K562 (cell line): Measurements from ENCODE around the gene PIGN. TPM values are rescaled to one million over a fixed set of nuclear protein-coding genes. Genes with fewer than 3 reads are reported as not detected.

Experiments
- ATAC-seq: fragments of 200-7000 bp; cut with Tn5 transposase; 3 replicates; pipeline ENCODE4 v1.9.1; 2020; ENCODE audit warnings: moderate library complexity
- BruUV-seq: library from RNA; stranded (reverse); fragments of 400-500 nt; replicated peaks from 2 replicates; lab custom pipeline; 2021; lab: Mats Ljungman, UMichigan
- CTCF ChIA-PET: fragments of 300-600 bp; formaldehyde crosslinking; extraction: SDS; loops from one replicate; lab custom pipeline; 2021; ENCODE audit warnings: low intra/inter-chr PET ratio; lab: Yijun Ruan, JAX
- POLR2A ChIA-PET: fragments of 300-600, 350-650 bp; sonication (Branson Sonifier 250); formaldehyde crosslinking; extraction: SDS; loops from one replicate; lab custom pipeline; 2021; ENCODE audit warnings: antibody characterized with exemption, inconsistent platforms; lab: Yijun Ruan, JAX
- DNase-seq, 4 experiments: peaks; one replicate each; pipeline versions ENCODE4 v3.0.0 to v3.0.0-alpha.2; 2011 to 2018; ENCODE audit warnings: low spot score in 3 of 4, mixed read lengths in 3 of 4; ENCODE audit errors: extremely low read depth in 1 of 4
- FAIRE-seq: peaks from 2 replicates; lab custom pipeline; 2011; peaks lifted over from hg19 to GRCh38; lab: Jason Lieb, UNC
- H2AFZ ChIP-seq: 2 replicates; pipeline ENCODE4 v1.6.0; 2011; ENCODE audit warnings: low read depth, low read length, control low read depth, inconsistent platforms
- H3K27ac ChIP-seq: fragments of 200-600 bp; 3 replicates; pipeline ENCODE4 v1.8.0; 2011; ENCODE audit warnings: low read depth, mild to moderate bottlenecking, control low read depth, inconsistent platforms, low read length, moderate library complexity, mixed read lengths; ENCODE audit errors: extremely low read depth
- H3K27me3 ChIP-seq, 2 experiments: fragments of 300-600 bp in 1 of 2; 2 replicates in 1 of 2; 3 replicates in 1 of 2; pipeline versions ENCODE4 v1.6.0 to v1.8.0; 2011; ENCODE audit warnings: inconsistent platforms in 2 of 2, low read length in 2 of 2, mild to moderate bottlenecking in 1 of 2, mixed read lengths in 1 of 2, moderate library complexity in 1 of 2; ENCODE audit not compliant: control insufficient read depth in 2 of 2, insufficient read depth in 2 of 2
- H3K36me3 ChIP-seq: fragments of 300-600 bp; 3 replicates; pipeline ENCODE4 v1.8.0; 2011; ENCODE audit warnings: mild to moderate bottlenecking, low read length, inconsistent platforms; ENCODE audit not compliant: control insufficient read depth, insufficient read depth
- H3K4me1 ChIP-seq, 2 experiments: fragments of 200-600 bp in 1 of 2; replicated peaks in 1 of 2; 2 replicates in 1 of 2; 3 replicates in 1 of 2; pipeline versions ENCODE4 v1.5.1 to v1.8.0; 2011; ENCODE audit warnings: inconsistent platforms in 2 of 2, low read length in 2 of 2, mild to moderate bottlenecking in 1 of 2, mixed read lengths in 1 of 2, moderate library complexity in 1 of 2; ENCODE audit not compliant: control insufficient read depth in 2 of 2, insufficient read depth in 2 of 2
- H3K4me2 ChIP-seq: 2 replicates; pipeline ENCODE4 v1.6.1; 2011; ENCODE audit warnings: low read length, control low read depth, inconsistent platforms, mixed read lengths; ENCODE audit not compliant: insufficient read depth
- H3K4me3 ChIP-seq: fragments of 200-600 bp; sonication (generic), shearing (Covaris generic); 2 replicates; pipeline ENCODE4 v1.5.1; 2016; ENCODE audit warnings: control low read depth, inconsistent platforms
- H3K79me2 ChIP-seq: fragments of 200-600 bp; 3 replicates; pipeline ENCODE4 v1.8.0; 2011; ENCODE audit warnings: low read length, inconsistent platforms; ENCODE audit not compliant: control insufficient read depth, insufficient read depth
- H3K9ac ChIP-seq, 2 experiments: 2 replicates each; pipeline versions ENCODE4 v1.6.0 to v1.6.1; 2011; ENCODE audit warnings: low read depth in 2 of 2, low read length in 2 of 2, control low read depth in 1 of 2, inconsistent platforms in 1 of 2, mild to moderate bottlenecking in 1 of 2, mixed read lengths in 1 of 2; ENCODE audit not compliant: insufficient read depth in 1 of 2
- H3K9me1 ChIP-seq: one replicate; pipeline ENCODE4 v1.6.0; 2011; ENCODE audit warnings: inconsistent platforms, mild to moderate bottlenecking, low read length, moderate library complexity; ENCODE audit not compliant: control insufficient read depth, insufficient read depth
- H3K9me3 ChIP-seq: replicated peaks from 2 replicates; pipeline ENCODE4 v1.5.1; 2011; ENCODE audit warnings: low read depth, low read length, inconsistent platforms; ENCODE audit not compliant: control insufficient read depth, insufficient read depth
- H4K20me1 ChIP-seq: replicated peaks from 2 replicates; pipeline ENCODE4 v1.6.1; 2011; ENCODE audit warnings: low read length, inconsistent platforms, mixed read lengths; ENCODE audit not compliant: control insufficient read depth, insufficient read depth
- ARNT ChIP-seq, 2 experiments: fragments of 450-650 bp; IDR thresholded peaks; 2 replicates each; pipeline ENCODE4 v1.6.1; 2016; ENCODE audit warnings: mild to moderate bottlenecking in 1 of 2
- CCAR2 ChIP-seq: fragments of 200-400 bp; formaldehyde crosslinking; IDR thresholded peaks from 2 replicates; pipeline ENCODE4 v1.6.1; 2017; ENCODE audit warnings: mild to moderate bottlenecking, low read depth, low read length
- CLOCK ChIP-seq: fragments of 250-450 bp; sonication (Bioruptor Pico); IDR thresholded peaks from 2 replicates; pipeline ENCODE4 v1.4.0; 2020; ENCODE audit warnings: mild to moderate bottlenecking, moderate library complexity, borderline replicate concordance
- HDAC8 ChIP-seq: fragments of 450-650 bp; IDR thresholded peaks from 2 replicates; pipeline ENCODE4 v1.6.1; 2016; ENCODE audit warnings: mild to moderate bottlenecking, missing genetic modification characterization, moderate library complexity, missing compliant biosample characterization
- MCM5 ChIP-seq: fragments of 450-650 bp; IDR thresholded peaks from 2 replicates; pipeline ENCODE4 v1.6.1; 2016; ENCODE audit warnings: low read depth
- POLR2G ChIP-seq: fragments of 200-400 bp; formaldehyde crosslinking; IDR thresholded peaks from 2 replicates; pipeline ENCODE4 v1.6.1; 2017; ENCODE audit warnings: low read depth, mild to moderate bottlenecking, antibody characterized with exemption, low read length, moderate library complexity
- RBM17 ChIP-seq: fragments of 200-400 bp; formaldehyde crosslinking; IDR thresholded peaks from 2 replicates; pipeline ENCODE4 v1.6.1; 2017; ENCODE audit warnings: low read depth, mild to moderate bottlenecking, low read length, borderline replicate concordance
- RFX1 ChIP-seq: fragments of 450-650 bp; IDR thresholded peaks from 2 replicates; pipeline ENCODE4 v1.6.1; 2016; ENCODE audit warnings: mild to moderate bottlenecking, moderate library complexity
- SRSF1 ChIP-seq: fragments of 200-400 bp; formaldehyde crosslinking; IDR thresholded peaks from 2 replicates; pipeline ENCODE4 v1.6.1; 2017; ENCODE audit warnings: mild to moderate bottlenecking, low read depth, low read length, moderate library complexity
- WGBS: fragments of 100-300 bp; shearing (Covaris generic); methylation state at CpG from one replicate; pipeline ENCODE4 v1.1.6; 2016; ENCODE audit warnings: low coverage, mixed read lengths; ENCODE audit not compliant: insufficient coverage; ENCODE audit errors: missing lambda C conversion rate; 5-methylcytosine and 5-hydroxymethylcytosine counted together
- in situ Hi-C: fragments of 300-500 bp; cut with MboI; formaldehyde crosslinking; loops from 4 replicates; pipeline ENCODE4 v1.15.0; 2018; ENCODE audit warnings: inconsistent platforms, mixed read lengths
- intact Hi-C: fragments of 100-400 bp; cut with micrococcal nuclease; formaldehyde crosslinking; loops from 2 replicates; pipeline ENCODE4 v1.14.2; 2022
- polyA plus RNA-seq, 8 experiments: library from polyadenylated mRNA; depleted of rRNA in 4 of 8; stranded (reverse) in 5 of 8; unstranded in 3 of 8; fragments of >200 nt; fragmentation: Nextera tagmentation in 2 of 8; fragmentation: Illumina TruSeq in 1 of 8; extraction: Ambion mirVana in 2 of 8; extraction: Trizol in 1 of 8; gene quantifications; 2 replicates each; pipeline versions ENCODE4 v1.2.1 to v1.2.3, GENCODE V29; 2011 to 2014; ENCODE audit warnings: inconsistent platforms in 1 of 8, missing spikeins in 1 of 8
- total RNA-seq, 7 experiments: library from RNA; depleted of rRNA in 6 of 7; stranded (reverse); fragments of >200 nt in 6 of 7; fragmentation: Illumina TruSeq in 2 of 7; extraction: Trizol in 2 of 7; gene quantifications; 2 replicates each; pipeline versions ENCODE4 v1.2.1 to v1.2.3, GENCODE V29; 2011 to 2021; ENCODE audit warnings: low replicate concordance in 1 of 7
- TF ChIP-seq, protein P1 (sequence below), 2 experiments: fragments of 150-350 bp in 1 of 2; IDR thresholded peaks; 2 replicates each; pipeline ENCODE4 v1.6.1; 2012 to 2016; ENCODE audit warnings: low read depth in 2 of 2, low read length in 2 of 2, mild to moderate bottlenecking in 1 of 2, moderate library complexity in 1 of 2

Gene PIGN
- total and polyA plus RNA-seq, 9 of the 15 experiments (the other 6 are each of a cell fraction or from before 2014, with no cell fraction given): 9.9 to 25.6 (median 17.3) TPM

GRCh38 chr18:62033756-62034155, 153.1 kb downstream of the PIGN start:
- no peak overlapping the region for H3K9ac ChIP-seq
- POLR2A ChIA-PET: interaction anchor here (0.7 to 1.1 kb wide), 2 partner anchors 11 to 12 kb away, joined by 3 read pairs; no protein-coding TSS in a partner anchor
- no peak for TF ChIP-seq POLR2G
- no peak for TF ChIP-seq MCM5
- TF ChIP-seq RBM17: no peak
- no peak for TF ChIP-seq ARNT (IDR thresholded peaks at IDR 0.05)
- H4K20me1 ChIP-seq: no peaks in the 10 kb centered on the region
- no peak for DNase-seq
- intact Hi-C loops: no loop called here
- no peaks in the 10 kb centered on the region for H3K4me1 ChIP-seq
- no peaks in the 10 kb centered on the region for H3K9me3 ChIP-seq
- H3K4me2 ChIP-seq: no peak overlapping the region
- no peak overlapping the region for H3K27ac ChIP-seq
- CTCF ChIA-PET: no interaction called here
- no peaks in the 10 kb centered on the region for H3K79me2 ChIP-seq
- in situ Hi-C loops: no loop called here
- no peak for ATAC-seq
- no peaks in the 10 kb centered on the region for H3K9me1 ChIP-seq
- no TSS peak for BruUV-seq
- no peak for FAIRE-seq
- H3K4me3 ChIP-seq: no peak overlapping the region
- H2AFZ ChIP-seq: no peak overlapping the region
- H3K27me3 ChIP-seq: no peaks in the 10 kb centered on the region
- H3K36me3 ChIP-seq: no peaks in the 10 kb centered on the region

GRCh38 chr18:62033207-62033606, 153.6 kb downstream of the PIGN start:
- in situ Hi-C loops (no loop called here), intact Hi-C loops (no loop called here)
- no peaks in the 10 kb centered on the region for H3K79me2 ChIP-seq
- H3K9ac ChIP-seq: no peak overlapping the region
- DNase-seq (no peak), ATAC-seq (no peak), FAIRE-seq (no peak)
- no peaks in the 10 kb centered on the region for H3K27me3 ChIP-seq
- no peak overlapping the region for H3K4me3 ChIP-seq
- H4K20me1 ChIP-seq: no peaks in the 10 kb centered on the region
- H2AFZ ChIP-seq: no peak overlapping the region
- no peaks in the 10 kb centered on the region for H3K4me1 ChIP-seq
- WGBS: 0% methylated on average over 5 of the region's 5 CpGs
- no TSS peak for BruUV-seq
- ChIA-PET POLR2A (interaction anchor here (1.1 kb wide), 1 partner anchor 12 kb away, joined by 3 read pairs; no protein-coding TSS in a partner anchor), CTCF (no interaction called here)
- no peaks in the 10 kb centered on the region for H3K9me3 ChIP-seq
- H3K4me2 ChIP-seq: no peak overlapping the region
- H3K36me3 ChIP-seq: no peaks in the 10 kb centered on the region
- H3K9me1 ChIP-seq: no peaks in the 10 kb centered on the region
- no peak overlapping the region for H3K27ac ChIP-seq
- no peak for TF ChIP-seq CCAR2
- no peak for TF ChIP-seq HDAC8 (tag)
- TF ChIP-seq RFX1: no peak
- TF ChIP-seq CLOCK (CRISPR knock-in tag): no peak
- no peak for TF ChIP-seq SRSF1
- TF ChIP-seq, protein P1, sequence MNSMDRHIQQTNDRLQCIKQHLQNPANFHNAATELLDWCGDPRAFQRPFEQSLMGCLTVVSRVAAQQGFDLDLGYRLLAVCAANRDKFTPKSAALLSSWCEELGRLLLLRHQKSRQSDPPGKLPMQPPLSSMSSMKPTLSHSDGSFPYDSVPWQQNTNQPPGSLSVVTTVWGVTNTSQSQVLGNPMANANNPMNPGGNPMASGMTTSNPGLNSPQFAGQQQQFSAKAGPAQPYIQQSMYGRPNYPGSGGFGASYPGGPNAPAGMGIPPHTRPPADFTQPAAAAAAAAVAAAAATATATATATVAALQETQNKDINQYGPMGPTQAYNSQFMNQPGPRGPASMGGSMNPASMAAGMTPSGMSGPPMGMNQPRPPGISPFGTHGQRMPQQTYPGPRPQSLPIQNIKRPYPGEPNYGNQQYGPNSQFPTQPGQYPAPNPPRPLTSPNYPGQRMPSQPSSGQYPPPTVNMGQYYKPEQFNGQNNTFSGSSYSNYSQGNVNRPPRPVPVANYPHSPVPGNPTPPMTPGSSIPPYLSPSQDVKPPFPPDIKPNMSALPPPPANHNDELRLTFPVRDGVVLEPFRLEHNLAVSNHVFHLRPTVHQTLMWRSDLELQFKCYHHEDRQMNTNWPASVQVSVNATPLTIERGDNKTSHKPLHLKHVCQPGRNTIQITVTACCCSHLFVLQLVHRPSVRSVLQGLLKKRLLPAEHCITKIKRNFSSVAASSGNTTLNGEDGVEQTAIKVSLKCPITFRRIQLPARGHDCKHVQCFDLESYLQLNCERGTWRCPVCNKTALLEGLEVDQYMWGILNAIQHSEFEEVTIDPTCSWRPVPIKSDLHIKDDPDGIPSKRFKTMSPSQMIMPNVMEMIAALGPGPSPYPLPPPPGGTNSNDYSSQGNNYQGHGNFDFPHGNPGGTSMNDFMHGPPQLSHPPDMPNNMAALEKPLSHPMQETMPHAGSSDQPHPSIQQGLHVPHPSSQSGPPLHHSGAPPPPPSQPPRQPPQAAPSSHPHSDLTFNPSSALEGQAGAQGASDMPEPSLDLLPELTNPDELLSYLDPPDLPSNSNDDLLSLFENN (IDR thresholded peaks at IDR 0.05; ENCODE audit: low read depth in 2 of 2, low read length in 2 of 2): no peak
